T-cell (primary cell): ENCODE results near the gene GGA1. TPM values are rescaled to one million over a fixed set of nuclear protein-coding genes. Genes with fewer than 3 reads are reported as not detected.

ENCODE experiments used
- ATAC-seq, 4 experiments: fragments of 200-7000 bp in 3 of 4; fragments of 150-1000 bp in 1 of 4; cut with Tn5 transposase; replicated peaks in 1 of 4; 1 replicate in 3 of 4; 2 replicates in 1 of 4; pipeline ENCODE4 v1.10.0; 2021; ENCODE audit warnings: moderate library complexity in 3 of 4, mild to moderate bottlenecking in 2 of 4, moderate number of reproducible peaks in 1 of 4
- CTCF ChIA-PET, 2 donors: fragments of 300-600 bp; sonication (Branson Sonifier 250); formaldehyde crosslinking; loops; one replicate each; lab custom pipeline; 2022; ENCODE audit warnings: antibody characterized with exemption in 2 of 2; lab: Charles Lee
- POLR2A ChIA-PET, 2 donors: fragments of 300-600 bp; sonication (Branson Sonifier 250); formaldehyde crosslinking; loops; one replicate each; lab custom pipeline; 2022; ENCODE audit warnings: antibody characterized with exemption in 2 of 2; lab: Charles Lee
- DNase-seq, 35 experiments: peaks; one replicate each; pipeline versions ENCODE4 v3.0.0 to v3.0.0-alpha.2; 2013 to 2023
- H3K27ac ChIP-seq: one replicate; pipeline ENCODE4 v1.5.1; 2013; ENCODE audit warnings: low read length
- H3K27me3 ChIP-seq, 2 experiments: replicated peaks in 1 of 2; 1 replicate in 1 of 2; 2 replicates in 1 of 2; pipeline versions ENCODE4 v1.6.1 to v1.7.0; 2013; ENCODE audit warnings: low read length in 1 of 2, mixed read lengths in 1 of 2; ENCODE audit not compliant: control insufficient read depth in 2 of 2, insufficient read depth in 2 of 2; ENCODE audit errors: extremely low read depth in 1 of 2
- H3K36me3 ChIP-seq, 2 donors: 1 replicate in 1 of 2; 2 replicates in 1 of 2; pipeline versions ENCODE4 v1.6.1 to v1.7.0; 2013; ENCODE audit warnings: low read length in 1 of 2; ENCODE audit not compliant: control insufficient read depth in 2 of 2, insufficient read depth in 1 of 2; ENCODE audit errors: extremely low read depth in 1 of 2
- H3K4me1 ChIP-seq, 2 experiments: 1 replicate in 1 of 2; 2 replicates in 1 of 2; pipeline versions ENCODE4 v1.6.1 to v1.7.0; 2013; ENCODE audit warnings: low read length in 2 of 2, mixed read lengths in 1 of 2; ENCODE audit not compliant: insufficient read depth in 2 of 2, control insufficient read depth in 1 of 2; ENCODE audit errors: extremely low read depth in 1 of 2
- H3K4me3 ChIP-seq, 2 donors: 1 replicate in 1 of 2; 2 replicates in 1 of 2; pipeline versions ENCODE4 v1.5.1 to v1.7.0; 2013; ENCODE audit warnings: mild to moderate bottlenecking in 2 of 2, low read length in 1 of 2, moderate library complexity in 1 of 2; ENCODE audit not compliant: control insufficient read depth in 1 of 2; ENCODE audit errors: extremely low read depth in 1 of 2
- H3K9me3 ChIP-seq: 2 replicates; pipeline ENCODE4 v1.7.0; 2013
- H3K27ac Mint-ChIP-seq, 2 donors: one replicate each; pipeline ENCODE4 v1.8.0; 2020 to 2021; ENCODE audit warnings: mild to moderate bottlenecking in 2 of 2, mixed read lengths in 2 of 2
- H3K27me3 Mint-ChIP-seq, 2 donors: one replicate each; pipeline ENCODE4 v1.8.0; 2021 to 2022; ENCODE audit warnings: mixed read lengths in 2 of 2
- H3K36me3 Mint-ChIP-seq: one replicate; pipeline ENCODE4 v1.8.0; 2021; ENCODE audit warnings: mixed read lengths
- H3K4me1 Mint-ChIP-seq, 3 donors: one replicate each; pipeline ENCODE4 v1.8.0; 2020 to 2022; ENCODE audit warnings: mixed read lengths in 3 of 3, mild to moderate bottlenecking in 1 of 3
- H3K4me3 Mint-ChIP-seq, 3 donors: one replicate each; pipeline ENCODE4 v1.8.0; 2020 to 2022; ENCODE audit warnings: mild to moderate bottlenecking in 3 of 3, mixed read lengths in 3 of 3, moderate library complexity in 3 of 3
- H3K9me3 Mint-ChIP-seq, 3 donors: one replicate each; pipeline ENCODE4 v1.8.0; 2020 to 2022; ENCODE audit warnings: mixed read lengths in 3 of 3
- WGBS: methylation state at CpG from one replicate; pipeline ENCODE4 v1.1.5; 2013; ENCODE audit warnings: missing lambda C conversion rate; ENCODE audit not compliant: insufficient coverage; 5-methylcytosine and 5-hydroxymethylcytosine counted together
- total RNA-seq, 35 experiments: library from RNA in 6 of 35; stranded (reverse) in 6 of 35; fragments of 120-200 nt in 1 of 35; gene quantifications; one replicate each; pipeline versions ENCODE4 v1.2.1 to v1.2.4 and lab custom pipeline; 2013 to 2026

GGA1 gene
- total RNA-seq, 5 donors from 2014 or later (not counting 1 experiment from before 2014, with no cell fraction given) = 83.8 to 105 (median 97.7) TPM

- DNase-seq = peak in 30 of 35 experiments; percentile 19 to 73 (median 48)
- H3K27ac Mint-ChIP-seq = peak overlapping the region; percentile 93 to 95
- 6% methylated on average over 19 of the region's 24 CpGs for WGBS
- H3K4me3 Mint-ChIP-seq = peak overlapping the region; percentile 56 to 73 (median 61)
- Histone ChIP-seq H3K27me3 (no peaks in the 10 kb centered on the region), H3K36me3 (peaks cover 3 to 23% of the 10 kb centered on the region in 2 donors), H3K4me1 (peaks cover 49 to 99% of the 10 kb centered on the region in 2 experiments), H3K4me3 (peak overlapping the region; percentile 32 to 35), H3K27ac (peak overlapping the region; percentile 88), H3K9me3 (no peaks in the 10 kb centered on the region)
- no peaks in the 10 kb centered on the region for H3K9me3 Mint-ChIP-seq
- ChIA-PET CTCF (interaction anchor here (0.7 to 2.0 kb wide), 4 partner anchors 9 to 92 kb away, joined by 3 to 10 read pairs (median 3); no protein-coding TSS in a partner anchor), POLR2A (no interaction called here)
- peaks cover 65 to 80% (median 66%) of the 10 kb centered on the region in 3 donors for H3K4me1 Mint-ChIP-seq
- no peaks in the 10 kb centered on the region for H3K36me3 Mint-ChIP-seq
- H3K27me3 Mint-ChIP-seq = no peaks in the 10 kb centered on the region
- peak; percentile 70 to 77 (median 72) for ATAC-seq
Observed at GRCh38 chr22:37633625-37634416, 25.2 kb downstream of the GGA1 start.

- Mint-ChIP-seq H3K9me3 (no peaks in the 10 kb centered on the region), H3K36me3 (no peaks in the 10 kb centered on the region), H3K27me3 (no peaks in the 10 kb centered on the region), H3K4me3 (peak overlapping the region; percentile 54 to 73 (median 56)), H3K27ac (peak overlapping the region; percentile 93 to 95), H3K4me1 (peaks cover 62 to 75% (median 64%) of the 10 kb centered on the region in 3 donors)
- no peak for ATAC-seq
- WGBS = 40% methylated on average over 5 of the region's 8 CpGs
- Histone ChIP-seq H3K27ac (peak overlapping the region; percentile 88), H3K4me3 (peak overlapping the region in 1 of 2 donors; percentile 32), H3K9me3 (no peaks in the 10 kb centered on the region), H3K27me3 (no peaks in the 10 kb centered on the region), H3K4me1 (peaks cover 52 to 97% of the 10 kb centered on the region in 2 experiments), H3K36me3 (peaks cover 3 to 23% of the 10 kb centered on the region in 2 donors)
- ChIA-PET POLR2A (no interaction called here), CTCF (interaction anchor here in 1 of 2 donors (0.6 to 2.0 kb wide), 3 partner anchors 9 to 337 kb away, joined by 3 to 10 read pairs (median 3); no protein-coding TSS in a partner anchor)
- peak in 2 of 35 experiments; percentile 35 to 46 for DNase-seq
Observed at GRCh38 chr22:37634417-37634924, 25.8 kb downstream of the GGA1 start.

- Histone ChIP-seq H3K9me3 (no peaks in the 10 kb centered on the region), H3K27ac (peak overlapping the region; percentile 88), H3K27me3 (no peaks in the 10 kb centered on the region), H3K4me3 (no peak overlapping the region), H3K36me3 (peaks cover 3 to 17% of the 10 kb centered on the region in 2 donors), H3K4me1 (peaks cover 52 to 91% of the 10 kb centered on the region in 2 experiments)
- ATAC-seq = no peak
- peak overlapping the region in 1 of 3 donors; percentile 73 for H3K4me3 Mint-ChIP-seq
- H3K4me1 Mint-ChIP-seq = peaks cover 62 to 75% (median 64%) of the 10 kb centered on the region in 3 donors
- no peaks in the 10 kb centered on the region for H3K27me3 Mint-ChIP-seq
- no peak for DNase-seq
- H3K27ac Mint-ChIP-seq = peak overlapping the region; percentile 93 to 95
- WGBS = 96% methylated on average over 7 of the region's 7 CpGs
- H3K36me3 Mint-ChIP-seq = no peaks in the 10 kb centered on the region
- CTCF ChIA-PET = interaction anchor here in 1 of 2 donors (2.0 kb wide), 1 partner anchor 8 kb away, joined by 10 read pairs; no protein-coding TSS in a partner anchor
- POLR2A ChIA-PET = no interaction called here
- no peaks in the 10 kb centered on the region for H3K9me3 Mint-ChIP-seq
Observed at GRCh38 chr22:37635157-37635556, 26.5 kb downstream of the GGA1 start.

- DNase-seq (peak in 1 of 35 experiments; percentile 26), ATAC-seq (no peak)
- peak overlapping the region in 1 of 3 donors; percentile 94 for H3K4me3 Mint-ChIP-seq
- Histone ChIP-seq H3K4me3 (peak overlapping the region; percentile 1 to 19), H3K9me3 (no peaks in the 10 kb centered on the region), H3K27ac (peak overlapping the region; percentile 77), H3K4me1 (peaks cover 54 to 90% of the 10 kb centered on the region in 2 experiments), H3K27me3 (no peaks in the 10 kb centered on the region), H3K36me3 (peaks cover 3 to 14% of the 10 kb centered on the region in 2 donors)
- ChIA-PET POLR2A (no interaction called here), CTCF (interaction anchor here in 1 of 2 donors (0.6 to 1.9 kb wide), 4 partner anchors 22 to 1261 kb away, joined by 3 to 11 read pairs (median 7); partner anchors contain the start of genes GGA1 and PDXP)
- peak overlapping the region; percentile 93 to 95 for H3K27ac Mint-ChIP-seq
- H3K27me3 Mint-ChIP-seq = no peaks in the 10 kb centered on the region
- H3K36me3 Mint-ChIP-seq = no peaks in the 10 kb centered on the region
- 6% methylated on average over 2 of the region's 6 CpGs for WGBS
- peaks cover 62 to 81% (median 67%) of the 10 kb centered on the region in 3 donors for H3K4me1 Mint-ChIP-seq
- no peaks in the 10 kb centered on the region for H3K9me3 Mint-ChIP-seq
Observed at GRCh38 chr22:37636186-37636948, 27.7 kb downstream of the GGA1 start.

- WGBS = 20% methylated on average over 1 of the region's 3 CpGs
- Mint-ChIP-seq H3K36me3 (no peaks in the 10 kb centered on the region), H3K4me1 (peaks cover 62 to 81% (median 71%) of the 10 kb centered on the region in 3 donors), H3K27ac (peak overlapping the region; percentile 93 to 95), H3K27me3 (no peaks in the 10 kb centered on the region), H3K4me3 (peak overlapping the region in 1 of 3 donors; percentile 94), H3K9me3 (no peaks in the 10 kb centered on the region)
- Histone ChIP-seq H3K4me3 (peak overlapping the region; percentile 1 to 19), H3K9me3 (no peaks in the 10 kb centered on the region), H3K4me1 (peaks cover 56 to 90% of the 10 kb centered on the region in 2 experiments), H3K27ac (peak overlapping the region; percentile 77), H3K36me3 (peaks cover 3 to 18% of the 10 kb centered on the region in 2 donors), H3K27me3 (no peaks in the 10 kb centered on the region)
- ChIA-PET POLR2A (no interaction called here), CTCF (interaction anchor here in 1 of 2 donors (1.0 to 1.9 kb wide), 3 partner anchors 21 to 29 kb away, joined by 3 to 11 read pairs (median 10); partner anchors contain the start of genes GGA1 and PDXP)
- ATAC-seq = no peak
- no peak for DNase-seq
Observed at GRCh38 chr22:37636949-37637273, 28.3 kb downstream of the GGA1 start.
